GM10248 (cell line): Measurements from ENCODE around the gene FAM50B.

ENCODE experiments used
- CTCF ChIA-PET: fragments of 300-600 bp; sonication (Branson Sonifier 250); formaldehyde crosslinking; extraction: SDS; loops from one replicate; lab custom pipeline; 2021; ENCODE audit warnings: antibody characterized with exemption; lab: Yijun Ruan, JAX
- POLR2A ChIA-PET: fragments of 350-650 bp; sonication (Branson Sonifier 250); formaldehyde crosslinking; extraction: SDS; loops from one replicate; lab custom pipeline; 2020; ENCODE audit warnings: antibody characterized with exemption; lab: Yijun Ruan, JAX
- DNase-seq: peaks from one replicate; pipeline ENCODE4 v3.0.0; 2012; ENCODE audit errors: extremely low spot score
- CTCF ChIP-seq: IDR thresholded peaks from 2 replicates; pipeline ENCODE4 v1.5.1; 2012; ENCODE audit warnings: mild to moderate bottlenecking, low read depth; ENCODE audit errors: extremely low read depth, missing control alignments, control extremely low read depth

Gene FAM50B

GRCh38 chr6:3848925-3849605 lies at the start of gene FAM50B:
Gene FAM50B (plus strand): TSS chr6:3849373. CDS start chr6:3849812, 439 bp downstream.
- ChIA-PET CTCF (interaction anchor here (0.6 to 3.4 kb wide), 52 partner anchors 8 to 683 kb away, joined by 3 to 32 read pairs (median 5); partner anchors contain the start of gene ECI2), POLR2A (interaction anchor here (0.7 to 0.8 kb wide), 2 partner anchors 36 to 172 kb away, joined by 3 read pairs; a partner anchor contains a TSS)
- TF ChIP-seq CTCF, result peak; percentile 81
- DNase-seq, result peak; percentile 91

- CTCF ChIA-PET, result no interaction called here
- no peak for DNase-seq
- POLR2A ChIA-PET, result no interaction called here
- no peak for TF ChIP-seq CTCF
Observed at GRCh38 chr6:3799719-3800118, 49.5 kb upstream of the FAM50B start.

- CTCF ChIA-PET, result interaction anchor here (1.6 to 1.7 kb wide), 2 partner anchors 8 to 48 kb away, joined by 5 read pairs; partner anchors contain the start of gene FAM50B
Observed at GRCh38 chr6:3800850-3801591, 48.2 kb upstream of the FAM50B start.

GRCh38 chr6:3801960-3802359 lies 47.2 kb upstream of the FAM50B start:
- no peak for TF ChIP-seq CTCF
- ChIA-PET CTCF (interaction anchor here (1.7 kb wide), 1 partner anchor 47 kb away, joined by 5 read pairs; the partner anchor contains the start of gene FAM50B), POLR2A (no interaction called here)
- DNase-seq, result no peak

More at GRCh38 chr6:3800850-3801591, 48.2 kb upstream of the FAM50B start:
- POLR2A ChIA-PET, result no interaction called here
- no peak for TF ChIP-seq CTCF
- DNase-seq, result no peak

GRCh38 chr6:3803627-3804468 lies 45.3 kb upstream of the FAM50B start:
- POLR2A ChIA-PET, result no interaction called here
- no peak for TF ChIP-seq CTCF
- CTCF ChIA-PET, result no interaction called here
- peak; percentile 57 for DNase-seq

GRCh38 chr6:3804964-3805363 lies 44.2 kb upstream of the FAM50B start:
- no peak for DNase-seq
- ChIA-PET POLR2A (no interaction called here), CTCF (no interaction called here)
- no peak for TF ChIP-seq CTCF
